ENCODE results near the gene H6PD. TPM values are rescaled to one million over a fixed set of nuclear protein-coding genes. Genes with fewer than 3 reads are reported as not detected.
"Not testable (repeated sequence)": the region's sequence is repeated elsewhere in the genome, so short reads cannot be mapped to it uniquely, and the experiment has no call there.

The H6PD gene
- total RNA-seq, 4 donors from 2014 or later, result 27.0 to 62.2 (median 44.0) TPM

- Histone ChIP-seq H3K4me3 (peak overlapping the region; percentile 76 to 83), H3K27me3 (no peaks in the 10 kb centered on the region), H3K27ac (peak overlapping the region; percentile 14 to 99 (median 96)), H3K9me3 (no peaks in the 10 kb centered on the region), H3K4me1 (peaks cover 2 to 84% (median 26%) of the 10 kb centered on the region in 3 donors), H3K36me3 (peaks cover 0 to 4% of the 10 kb centered on the region in 2 donors)
- WGBS, 2 donors (ENCODE audit: low coverage in 1 of 2), result 32% methylated on average over 3 of the region's 10 CpGs; no CpG with 5 or more reads in 1 of the 2 donors
- TF ChIP-seq, protein P1, sequence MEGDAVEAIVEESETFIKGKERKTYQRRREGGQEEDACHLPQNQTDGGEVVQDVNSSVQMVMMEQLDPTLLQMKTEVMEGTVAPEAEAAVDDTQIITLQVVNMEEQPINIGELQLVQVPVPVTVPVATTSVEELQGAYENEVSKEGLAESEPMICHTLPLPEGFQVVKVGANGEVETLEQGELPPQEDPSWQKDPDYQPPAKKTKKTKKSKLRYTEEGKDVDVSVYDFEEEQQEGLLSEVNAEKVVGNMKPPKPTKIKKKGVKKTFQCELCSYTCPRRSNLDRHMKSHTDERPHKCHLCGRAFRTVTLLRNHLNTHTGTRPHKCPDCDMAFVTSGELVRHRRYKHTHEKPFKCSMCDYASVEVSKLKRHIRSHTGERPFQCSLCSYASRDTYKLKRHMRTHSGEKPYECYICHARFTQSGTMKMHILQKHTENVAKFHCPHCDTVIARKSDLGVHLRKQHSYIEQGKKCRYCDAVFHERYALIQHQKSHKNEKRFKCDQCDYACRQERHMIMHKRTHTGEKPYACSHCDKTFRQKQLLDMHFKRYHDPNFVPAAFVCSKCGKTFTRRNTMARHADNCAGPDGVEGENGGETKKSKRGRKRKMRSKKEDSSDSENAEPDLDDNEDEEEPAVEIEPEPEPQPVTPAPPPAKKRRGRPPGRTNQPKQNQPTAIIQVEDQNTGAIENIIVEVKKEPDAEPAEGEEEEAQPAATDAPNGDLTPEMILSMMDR (IDR thresholded peaks at IDR 0.05), result peak in 2 of 4 experiments; percentile 48 to 53
- no peak for TF ChIP-seq POLR2AphosphoS5 (IDR thresholded peaks at IDR 0.05)
- peak; percentile 26 for ATAC-seq
Observed at GRCh38 chr1:9294910-9295636, 60.5 kb downstream of the H6PD start.

DNA sequence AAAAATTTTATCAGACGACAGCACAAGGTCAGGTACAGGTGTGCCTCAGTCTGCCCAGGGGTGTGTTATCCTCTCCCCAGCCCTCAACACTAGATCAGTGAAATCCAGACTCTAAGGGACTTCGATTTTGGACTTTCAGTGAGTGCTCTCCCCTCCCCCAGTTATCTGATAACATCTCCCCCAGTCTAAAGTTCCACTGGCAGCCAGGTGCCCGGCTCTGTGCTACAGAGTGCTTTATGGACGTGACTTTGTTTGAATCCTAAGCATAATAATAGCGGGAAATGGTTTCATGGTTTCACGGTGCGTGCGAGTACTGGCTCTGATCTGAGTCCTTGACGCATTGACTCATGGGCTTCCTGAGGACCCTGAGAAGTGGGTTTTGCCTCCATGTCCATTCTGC is 61.3 kb downstream of the H6PD start:
- H3K27me3 ChIP-seq, result no peaks in the 10 kb centered on the region
- peak overlapping the region in 3 of 4 donors; percentile 96 to 99 (median 97) for H3K27ac ChIP-seq
- peaks cover 0 to 4% of the 10 kb centered on the region in 2 donors for H3K36me3 ChIP-seq
- ATAC-seq, result no peak
- H3K4me1 ChIP-seq, result peaks cover 5 to 84% (median 28%) of the 10 kb centered on the region in 3 donors
- peak overlapping the region in 1 of 2 donors; percentile 83 for H3K4me3 ChIP-seq
- TF ChIP-seq, protein P1 (IDR thresholded peaks at IDR 0.05), result no peak
- TF ChIP-seq POLR2A (IDR thresholded peaks at IDR 0.05), result no peak
- TF ChIP-seq EP300 (IDR thresholded peaks at IDR 0.05), result no peak
- TF ChIP-seq POLR2AphosphoS5 (IDR thresholded peaks at IDR 0.05), result no peak
- H3K9me3 ChIP-seq, result no peaks in the 10 kb centered on the region
- WGBS, 2 donors (ENCODE audit: low coverage in 1 of 2), result 29 to 68% methylated on average over 1 to 9 of the region's 9 CpGs

GRCh38 chr1:9296850-9297249 is 62.3 kb downstream of the H6PD start:
- TF ChIP-seq EP300 (IDR thresholded peaks at IDR 0.05), result no peak
- TF ChIP-seq, protein P1 (IDR thresholded peaks at IDR 0.05), result no peak
- TF ChIP-seq POLR2A (IDR thresholded peaks at IDR 0.05), result no peak
- peak; percentile 43 for TF ChIP-seq POLR2AphosphoS5 (IDR thresholded peaks at IDR 0.05)
- 53% methylated on average over 2 of the region's 6 CpGs; no CpG with 5 or more reads in 1 of the 2 donors for WGBS, 2 donors (ENCODE audit: low coverage in 1 of 2)
- Histone ChIP-seq H3K4me3 (no peak overlapping the region), H3K27me3 (no peaks in the 10 kb centered on the region), H3K36me3 (peaks cover 0 to 4% of the 10 kb centered on the region in 2 donors), H3K9me3 (no peaks in the 10 kb centered on the region), H3K27ac (peak overlapping the region in 3 of 4 donors; percentile 45 to 97 (median 96)), H3K4me1 (peaks cover 5 to 85% (median 36%) of the 10 kb centered on the region in 3 donors)
- ATAC-seq, result peak; percentile 24

DNA sequence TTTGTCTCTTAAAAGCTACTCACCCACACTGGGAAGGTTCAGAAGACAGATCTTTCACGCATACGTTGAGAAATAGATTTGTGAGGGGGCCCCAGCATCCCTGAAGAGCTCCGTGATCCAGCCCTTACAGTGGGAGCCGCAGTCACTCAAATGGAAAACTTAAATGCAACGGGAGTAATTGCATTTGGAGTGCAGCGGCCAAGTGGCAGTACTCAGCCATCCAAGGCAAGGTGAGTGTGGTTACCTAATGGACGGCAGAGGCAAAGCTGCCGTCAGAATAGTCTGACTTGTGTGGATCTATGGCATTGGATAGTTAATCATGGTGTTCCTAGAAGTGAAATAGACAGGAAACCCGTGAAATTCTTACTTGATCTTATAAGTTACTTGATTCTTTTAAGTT is 63.3 kb downstream of the H6PD start:
- peak overlapping the region in 2 of 4 donors; percentile 96 to 97 for H3K27ac ChIP-seq
- peaks cover 13 to 89% (median 44%) of the 10 kb centered on the region in 3 donors for H3K4me1 ChIP-seq
- no peaks in the 10 kb centered on the region for H3K9me3 ChIP-seq
- H3K36me3 ChIP-seq, result peaks cover 0 to 4% of the 10 kb centered on the region in 2 donors
- ATAC-seq, result no peak
- TF ChIP-seq POLR2AphosphoS5 (IDR thresholded peaks at IDR 0.05), result no peak
- TF ChIP-seq, protein P1 (IDR thresholded peaks at IDR 0.05), result no peak
- H3K4me3 ChIP-seq, result no peak overlapping the region
- 56 to 71% methylated on average over 8 of the region's 9 CpGs for WGBS, 2 donors (ENCODE audit: low coverage in 1 of 2)
- H3K27me3 ChIP-seq, result no peaks in the 10 kb centered on the region

GRCh38 chr1:9298282-9298681 is 63.7 kb downstream of the H6PD start:
- no peak for ATAC-seq
- Histone ChIP-seq H3K27ac (peak overlapping the region in 1 of 4 donors; percentile 96), H3K4me3 (no peak overlapping the region), H3K27me3 (no peaks in the 10 kb centered on the region), H3K4me1 (peaks cover 14 to 93% (median 48%) of the 10 kb centered on the region in 3 donors), H3K36me3 (peaks cover 0 to 4% of the 10 kb centered on the region in 2 donors), H3K9me3 (no peaks in the 10 kb centered on the region)
- WGBS, 2 donors (ENCODE audit: low coverage in 1 of 2), result 46 to 59% methylated on average over 3 of the region's 3 CpGs
- TF ChIP-seq EP300 (IDR thresholded peaks at IDR 0.05) (no peak), POLR2A (IDR thresholded peaks at IDR 0.05) (no peak), POLR2AphosphoS5 (IDR thresholded peaks at IDR 0.05) (no peak)
- TF ChIP-seq, protein P1 (IDR thresholded peaks at IDR 0.05), result no peak

DNA sequence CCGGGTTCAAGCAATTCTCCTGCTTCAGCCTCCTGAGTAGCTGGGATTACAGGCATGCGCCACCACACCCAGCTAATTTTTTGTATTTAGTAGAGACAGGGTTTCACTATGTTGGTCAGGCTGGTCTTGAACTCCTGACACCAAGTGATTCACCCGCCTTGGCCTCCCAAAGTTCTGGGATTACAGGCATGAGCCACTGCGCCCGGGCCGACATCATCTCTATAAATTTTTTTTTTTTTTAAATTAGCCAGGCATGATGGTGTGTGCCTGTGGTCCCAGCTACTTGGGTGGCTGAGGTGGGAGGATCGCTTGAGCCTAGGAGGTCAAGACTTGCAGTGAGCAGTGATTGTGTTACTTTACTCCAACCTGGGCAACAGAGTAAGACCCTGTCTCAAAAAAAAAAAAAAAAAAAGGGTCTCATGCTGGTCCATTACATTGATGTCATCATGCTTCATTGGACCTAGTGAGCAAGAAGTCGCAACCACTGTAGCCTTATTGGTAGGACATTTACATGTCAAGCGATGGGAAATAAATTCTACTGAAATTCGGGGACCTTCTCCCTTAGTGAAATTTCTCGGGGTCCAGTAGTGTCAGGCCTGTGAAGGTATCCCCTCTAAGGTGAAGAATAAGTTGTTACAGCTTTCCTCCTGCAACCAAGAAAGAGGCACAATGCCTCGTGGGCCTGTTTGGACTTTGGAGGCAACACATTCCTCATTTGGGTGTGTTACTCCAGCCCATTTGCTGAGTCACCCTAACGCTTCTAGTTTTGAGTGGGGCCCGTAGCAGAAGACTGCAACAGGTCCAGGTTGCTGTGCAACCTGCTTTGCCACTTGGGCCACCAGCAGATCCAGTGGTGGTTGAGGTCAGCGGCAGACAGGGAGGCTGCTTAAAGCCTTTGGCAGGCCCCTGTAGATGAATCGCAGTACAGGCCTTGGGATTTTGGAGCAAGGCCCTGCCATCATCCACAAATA is 65.3 kb downstream of the H6PD start:
- 66 to 71% methylated on average over 4 to 14 of the region's 16 CpGs for WGBS, 2 donors (ENCODE audit: low coverage in 1 of 2)
- ATAC-seq, result peak; percentile 31
- Histone ChIP-seq H3K4me1 (peaks cover 17 to 100% (median 62%) of the 10 kb centered on the region in 3 donors), H3K27ac (peak overlapping the region in 3 of 4 donors; percentile 53 to 87 (median 83))
- H3K27me3 ChIP-seq, H3K36me3 ChIP-seq, H3K9me3 ChIP-seq, H3K4me3 ChIP-seq: not testable (repeated sequence)

Measured in gastroesophageal sphincter (tissue), 4 donors.